Brain pericyte (primary cell): ENCODE measurements around the gene FTCD.
"Not testable (repeated sequence)": the region's sequence is repeated elsewhere in the genome, so short reads cannot be mapped to it uniquely, and the experiment has no call there.

Experiments used
- DNase-seq: peaks from one replicate; pipeline ENCODE4 v3.0.0-alpha.2; 2012; ENCODE audit warnings: low read depth, low spot score

The FTCD gene

DNA sequence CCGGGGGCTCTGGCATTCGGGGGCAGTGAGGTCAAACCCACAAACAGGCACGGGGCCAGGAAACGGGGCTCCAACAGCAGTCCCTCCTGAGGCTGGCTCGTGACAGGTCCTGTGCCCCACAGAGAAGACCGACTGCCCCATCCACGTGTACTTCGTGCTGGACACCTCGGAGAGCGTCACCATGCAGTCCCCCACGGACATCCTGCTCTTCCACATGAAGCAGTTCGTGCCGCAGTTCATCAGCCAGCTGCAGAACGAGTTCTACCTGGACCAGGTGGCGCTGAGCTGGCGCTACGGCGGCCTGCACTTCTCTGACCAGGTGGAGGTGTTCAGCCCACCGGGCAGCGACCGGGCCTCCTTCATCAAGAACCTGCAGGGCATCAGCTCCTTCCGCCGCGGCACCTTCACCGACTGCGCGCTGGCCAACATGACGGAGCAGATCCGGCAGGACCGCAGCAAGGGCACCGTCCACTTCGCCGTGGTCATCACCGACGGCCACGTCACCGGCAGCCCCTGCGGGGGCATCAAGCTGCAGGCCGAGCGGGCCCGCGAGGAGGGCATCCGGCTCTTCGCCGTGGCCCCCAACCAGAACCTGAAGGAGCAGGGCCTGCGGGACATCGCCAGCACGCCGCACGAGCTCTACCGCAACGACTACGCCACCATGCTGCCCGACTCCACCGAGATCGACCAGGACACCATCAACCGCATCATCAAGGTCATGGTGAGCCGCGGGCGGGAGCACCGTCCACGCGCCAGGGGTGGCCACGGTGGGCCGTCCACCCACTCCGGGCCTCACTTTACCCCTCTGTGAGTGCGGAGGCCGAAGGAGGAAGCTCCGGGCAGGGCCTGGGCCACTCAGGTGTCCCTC is 43.3 kb downstream of the FTCD start:
- no peak for DNase-seq

- DNase-seq: no peak
Measured at GRCh38 chr21:46111193-46111571, 44.2 kb downstream of the FTCD start.

DNA sequence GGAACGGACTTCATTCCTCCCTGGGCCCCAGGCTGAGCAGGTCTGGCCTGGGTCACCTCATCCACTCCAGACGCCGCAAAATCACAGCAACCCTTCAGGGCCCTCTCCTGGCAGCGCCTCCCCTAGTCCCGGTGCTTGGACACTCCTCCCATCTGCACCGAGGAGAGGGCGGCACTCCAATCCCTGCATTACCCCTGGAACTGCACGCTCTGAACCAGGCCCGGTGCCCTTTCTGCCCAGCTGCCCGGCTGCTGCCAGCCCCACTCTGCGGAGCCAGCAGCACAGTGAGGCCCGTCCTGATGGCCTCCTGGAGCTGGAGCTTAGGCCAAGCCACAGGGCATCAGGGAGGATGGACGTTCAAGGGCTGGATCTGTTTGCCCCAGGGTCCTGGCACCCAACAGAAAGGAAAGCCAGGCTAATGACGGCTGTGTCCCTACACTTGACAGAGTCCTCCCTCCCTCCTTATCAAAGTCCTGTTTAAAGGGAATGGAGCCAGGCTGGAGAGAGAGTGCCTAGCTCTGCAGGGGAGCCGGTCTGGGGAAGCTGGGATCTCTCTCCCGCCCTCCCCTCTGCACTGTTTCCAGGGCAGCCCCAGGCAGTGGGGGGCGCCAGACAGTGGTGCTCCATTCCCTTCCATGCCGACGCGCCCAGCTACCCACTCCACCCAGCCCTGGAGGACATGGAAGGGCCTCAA is 44.7 kb downstream of the FTCD start:
- no peak for DNase-seq

- no peak for DNase-seq
Measured at GRCh38 chr21:46109313-46110221, 45.8 kb downstream of the FTCD start.

DNA sequence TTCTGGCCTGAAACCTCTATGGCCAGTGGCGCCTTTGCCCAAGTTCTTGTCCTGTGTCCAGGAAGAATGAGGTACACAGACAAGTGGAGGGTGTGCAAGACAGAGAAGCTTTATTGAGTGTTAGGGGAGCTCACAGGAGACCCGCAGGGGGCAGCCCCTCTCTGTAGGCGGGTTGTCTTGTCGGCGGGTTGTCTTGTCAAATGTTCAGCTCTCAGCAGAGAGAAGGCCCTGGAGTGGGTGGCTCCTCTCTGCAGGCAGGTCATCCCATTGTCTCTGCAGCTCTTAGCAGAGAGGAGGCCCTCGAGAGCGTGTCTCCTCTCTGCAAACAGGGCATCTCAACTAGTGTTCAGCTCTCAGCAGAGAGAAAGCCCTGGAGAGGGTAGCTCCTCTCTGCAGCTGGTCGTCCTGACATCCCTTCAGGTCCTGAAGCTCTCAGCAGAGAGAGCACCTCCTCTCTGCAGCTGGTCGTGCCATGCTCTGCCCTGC is 46.5 kb downstream of the FTCD start:
- no peak for DNase-seq

- not testable (repeated sequence) for DNase-seq
Measured at GRCh38 chr21:46107376-46107775, 48.0 kb downstream of the FTCD start.

GRCh38 chr21:46104104-46104503 is 51.3 kb downstream of the FTCD start:
- no peak for DNase-seq

- no peak for DNase-seq
Measured at GRCh38 chr21:46100906-46101305, 54.5 kb downstream of the FTCD start.

GRCh38 chr21:46100426-46100825 is 55.0 kb downstream of the FTCD start:
- no peak for DNase-seq

DNA sequence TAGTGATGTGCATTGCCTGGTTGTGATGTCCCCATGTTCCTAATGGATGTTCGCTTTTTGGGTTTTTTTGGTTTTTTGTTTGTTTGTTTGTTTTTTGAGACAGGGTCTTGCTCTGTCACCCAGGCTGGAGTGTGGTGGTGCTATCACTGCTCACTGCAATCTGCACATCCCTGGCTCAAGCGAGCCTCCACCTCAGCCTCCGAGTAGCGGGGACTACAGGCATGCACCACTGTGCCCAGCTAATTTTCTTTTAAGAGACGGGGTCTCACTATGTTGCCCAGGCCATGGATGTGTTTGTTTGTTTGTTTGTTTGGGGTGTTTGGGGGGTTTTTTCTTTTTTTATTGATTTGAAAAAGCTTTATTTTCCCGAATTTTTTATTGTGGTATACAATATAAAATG is 55.4 kb downstream of the FTCD start:
- DNase-seq: no peak

DNA sequence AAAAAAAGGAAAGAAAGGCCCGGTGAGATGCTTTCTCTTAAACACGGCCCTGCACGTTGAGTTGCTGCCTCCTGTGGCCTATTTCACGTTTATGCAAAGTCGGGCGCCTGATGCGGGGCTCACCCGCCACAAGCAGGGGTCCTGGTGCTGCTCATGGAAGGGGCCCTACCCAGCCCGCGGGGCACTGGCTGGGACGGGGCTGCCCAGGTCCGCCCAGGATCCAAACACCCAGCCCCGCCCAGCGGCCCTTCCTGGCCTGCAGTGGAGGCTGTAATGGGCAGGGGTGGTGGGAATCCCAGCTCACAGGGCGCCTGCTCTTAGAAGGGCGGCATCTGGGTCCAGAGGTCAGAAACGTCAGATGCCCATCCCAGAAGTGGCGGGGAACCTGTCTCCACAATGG is 55.9 kb downstream of the FTCD start:
- no peak for DNase-seq

DNA sequence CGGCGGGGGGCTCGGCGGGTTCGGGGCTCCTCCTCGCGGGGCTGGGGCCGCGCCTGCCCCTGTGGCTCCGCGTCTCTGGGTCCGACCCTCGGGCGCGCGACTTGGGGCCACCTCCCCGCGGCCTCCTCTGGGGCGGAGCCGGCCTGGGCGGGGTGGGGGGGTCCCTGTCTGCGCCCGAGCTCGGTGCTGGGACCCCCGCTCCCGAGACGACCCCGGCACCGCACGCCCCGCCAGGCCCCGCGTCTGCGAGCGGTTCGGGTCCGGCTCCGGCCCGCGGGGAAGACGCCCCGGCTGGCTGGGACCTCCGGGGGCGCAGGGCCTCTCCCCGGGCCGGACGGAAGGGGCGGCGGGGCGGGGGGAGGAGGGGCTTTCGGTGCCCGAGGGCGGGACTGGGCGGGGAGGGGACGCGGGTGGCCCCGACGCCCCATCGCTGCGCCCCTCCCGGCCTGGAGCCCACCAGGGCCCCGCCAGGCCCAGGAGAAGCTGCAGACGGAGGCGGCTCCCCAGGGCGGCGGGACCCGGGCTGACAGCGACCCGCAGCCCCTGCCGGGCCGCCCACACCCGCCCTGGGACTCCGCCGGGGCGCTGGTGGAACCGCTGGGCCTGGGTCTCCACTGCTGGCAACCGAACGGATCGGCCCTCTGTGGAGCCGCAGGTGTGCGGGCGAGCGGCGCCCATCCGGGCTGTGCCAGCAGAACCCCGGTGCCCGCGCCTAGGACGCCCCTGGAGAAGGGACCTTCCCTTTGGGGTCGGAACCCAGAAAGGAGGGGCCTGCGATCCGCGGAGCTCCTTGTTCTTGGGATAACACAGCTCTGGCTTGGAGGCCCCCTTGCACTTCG is 56.9 kb downstream of the FTCD start:
- no peak for DNase-seq

GRCh38 chr21:46097336-46098293 is 57.8 kb downstream of the FTCD start, which contains the start of gene COL6A2:
Gene COL6A2, plus strand, starts transcription at chr21:46098112.
- DNase-seq: no peak

DNA sequence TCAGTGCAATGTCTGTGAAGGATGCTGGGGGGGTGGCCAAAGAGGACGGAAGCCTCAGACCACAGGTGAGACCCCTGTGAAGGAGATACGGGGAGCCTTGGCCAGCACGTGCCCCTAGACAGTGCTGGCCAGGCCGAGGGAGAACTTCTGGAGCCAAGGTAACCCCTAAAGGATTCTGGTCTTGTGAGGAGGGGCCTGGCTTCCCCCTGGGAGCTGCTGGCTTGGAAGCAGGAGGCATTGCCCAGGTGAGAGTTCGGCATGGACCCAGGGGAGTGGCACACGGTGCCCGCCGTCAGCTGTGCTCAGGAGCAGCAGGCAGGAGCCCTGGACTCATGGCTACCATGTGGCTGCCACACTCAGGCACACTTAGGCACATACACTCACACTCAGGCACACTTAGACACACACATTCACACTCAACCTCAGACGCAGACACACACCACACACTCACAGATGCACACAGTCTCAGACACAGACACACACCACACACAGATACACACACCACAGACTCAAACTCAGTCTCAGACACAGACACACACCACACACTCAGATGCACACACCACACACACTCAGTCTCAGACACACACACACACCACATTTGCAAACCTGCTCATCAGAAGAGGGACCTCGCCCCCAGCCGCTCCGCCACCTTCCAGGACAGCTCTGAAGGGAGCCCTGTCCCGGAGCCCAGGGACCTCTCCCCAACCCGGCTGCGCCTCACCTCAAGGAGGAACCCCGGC is 58.6 kb downstream of the FTCD start:
- no peak for DNase-seq

DNA sequence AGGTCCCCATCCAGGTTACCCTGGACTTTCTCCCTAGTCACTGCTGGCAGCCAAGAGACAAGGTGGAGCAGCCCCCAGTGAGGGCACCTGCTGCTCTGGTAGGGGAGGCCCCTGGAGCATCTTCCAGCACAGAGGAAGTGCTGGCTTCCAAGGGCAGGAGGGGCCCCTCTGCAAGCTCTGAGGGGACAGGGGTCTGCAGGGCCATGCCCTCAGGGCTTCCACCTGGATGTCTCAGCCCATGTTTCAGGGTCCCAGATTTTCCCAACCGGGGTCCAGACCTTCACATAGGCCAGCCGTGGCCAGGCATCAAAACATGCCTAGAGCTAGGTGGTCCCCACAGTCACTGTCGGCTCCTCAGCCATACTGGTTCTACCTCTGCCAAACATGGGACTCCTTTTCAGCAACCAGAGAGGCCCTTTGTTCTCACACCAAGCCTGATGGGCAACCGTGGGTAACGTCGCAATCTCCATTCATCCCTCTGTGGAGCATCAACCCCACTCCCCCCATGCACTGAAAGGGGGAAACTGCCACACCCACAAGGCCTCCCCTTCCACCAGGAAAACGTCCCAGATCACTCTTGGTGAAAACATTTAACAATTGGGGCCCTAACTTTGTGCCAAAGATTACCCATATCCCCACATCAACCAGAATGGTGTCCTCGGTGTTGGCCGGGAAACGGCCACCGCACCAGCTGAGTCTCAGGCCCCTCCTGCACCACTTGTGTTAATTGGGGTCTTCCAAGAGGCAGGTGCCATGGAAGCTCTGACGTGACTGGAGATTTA is 59.4 kb downstream of the FTCD start:
- no peak for DNase-seq

GRCh38 chr21:46095083-46095719 is 60.2 kb downstream of the FTCD start:
- no peak for DNase-seq

- DNase-seq: no peak
Measured at GRCh38 chr21:46094401-46095082, 60.8 kb downstream of the FTCD start.
